ENCODE measurements around the gene PPP2R5C.

Gene PPP2R5C

DNA sequence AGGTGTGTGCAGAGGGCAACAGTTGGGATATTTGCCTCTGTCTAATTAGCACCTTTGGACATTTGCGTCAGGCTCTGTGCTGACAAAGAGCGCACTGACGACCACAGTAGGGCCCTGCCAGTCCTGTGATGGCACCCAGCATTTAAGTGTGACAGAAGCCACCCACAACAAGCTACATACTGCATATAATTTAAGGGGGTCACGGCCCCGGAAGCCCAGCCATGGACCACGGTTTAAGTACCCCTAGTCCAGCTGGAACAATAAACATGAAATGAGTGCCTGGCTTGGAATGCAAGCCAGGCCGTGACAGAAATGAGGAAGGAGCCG, 186.0 kb downstream of the PPP2R5C start:
- FAIRE-seq (no peak), DNase-seq (ENCODE audit: low spot score) (no peak)

DNA sequence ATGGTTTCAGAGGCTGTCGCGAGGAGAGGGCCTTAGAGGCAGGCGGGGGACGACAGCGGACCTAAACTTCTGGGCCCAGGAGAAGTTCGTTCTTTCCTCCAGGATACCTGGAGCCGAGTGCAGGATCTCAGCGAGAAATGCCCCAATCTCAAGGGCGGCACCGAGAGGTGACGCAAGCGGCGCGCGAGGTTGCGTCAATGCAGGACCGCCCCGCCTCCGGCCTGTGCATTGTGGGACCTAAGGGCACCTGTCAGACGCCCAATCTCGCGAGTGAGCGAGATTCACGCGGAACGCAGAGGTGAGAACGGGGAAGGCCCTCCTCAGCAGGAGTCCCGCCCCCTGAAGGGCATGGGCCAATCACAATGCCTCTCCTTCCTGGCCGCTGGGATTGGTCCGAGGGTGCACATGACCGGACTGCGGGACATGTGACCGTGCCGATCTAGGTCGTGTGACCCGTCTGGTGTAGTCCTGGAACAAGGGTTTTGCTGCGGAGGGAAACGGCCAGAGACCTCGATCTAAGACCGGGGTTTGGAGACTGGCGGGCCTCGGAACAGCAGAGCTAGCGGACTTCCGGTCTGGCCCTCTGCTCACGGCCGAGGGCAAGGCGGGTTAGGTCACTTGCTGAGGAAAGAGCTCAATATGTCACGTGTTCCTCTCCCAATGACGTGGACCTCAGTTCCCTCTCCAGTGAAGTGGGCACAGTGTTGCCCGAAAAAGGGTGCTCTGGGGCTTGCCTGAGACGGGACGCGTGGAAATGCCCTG, 186.6 kb downstream of the PPP2R5C start:
- FAIRE-seq, result peak; percentile 78
- DNase-seq (ENCODE audit: low spot score), result peak; percentile 95

DNA sequence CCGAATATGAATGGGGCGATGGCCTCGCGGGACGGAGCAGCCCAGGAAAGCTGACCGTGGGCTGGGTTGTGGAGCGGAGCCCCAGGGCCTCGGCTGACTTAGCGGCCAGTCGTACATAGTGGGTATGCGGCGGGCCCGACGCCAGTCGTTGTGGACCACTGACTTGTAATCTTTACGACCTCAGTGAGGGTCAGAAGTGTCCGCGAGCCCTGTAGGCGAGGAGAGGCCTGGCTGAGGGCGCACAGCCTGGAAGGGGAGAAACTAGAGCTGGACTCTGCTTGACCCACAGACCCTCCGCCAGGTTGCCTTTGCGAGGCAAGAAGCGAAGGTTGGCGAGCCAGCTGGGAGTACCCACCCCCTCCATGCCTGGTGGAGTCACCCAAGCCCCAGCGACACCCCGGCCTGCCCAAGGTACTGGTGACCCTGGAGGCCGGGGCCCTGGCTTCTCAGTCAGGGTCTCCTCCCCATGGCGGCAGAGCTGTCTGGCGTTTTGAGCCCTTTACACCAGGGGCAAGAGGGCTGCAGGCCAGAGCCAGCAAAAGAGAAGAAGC, 187.2 kb downstream of the PPP2R5C start:
- DNase-seq (ENCODE audit: low spot score) (no peak), FAIRE-seq (no peak)

- FAIRE-seq, result no peak
Observed at GRCh38 chr14:101950100-101950499, 188.6 kb downstream of the PPP2R5C start.

GRCh38 chr14:101950516-101951215, 189.2 kb downstream of the PPP2R5C start:
- FAIRE-seq (no peak), DNase-seq (ENCODE audit: low spot score) (no peak)

More at GRCh38 chr14:101950100-101950499, 188.6 kb downstream of the PPP2R5C start:
- DNase-seq (ENCODE audit: low spot score), result no peak

DNA sequence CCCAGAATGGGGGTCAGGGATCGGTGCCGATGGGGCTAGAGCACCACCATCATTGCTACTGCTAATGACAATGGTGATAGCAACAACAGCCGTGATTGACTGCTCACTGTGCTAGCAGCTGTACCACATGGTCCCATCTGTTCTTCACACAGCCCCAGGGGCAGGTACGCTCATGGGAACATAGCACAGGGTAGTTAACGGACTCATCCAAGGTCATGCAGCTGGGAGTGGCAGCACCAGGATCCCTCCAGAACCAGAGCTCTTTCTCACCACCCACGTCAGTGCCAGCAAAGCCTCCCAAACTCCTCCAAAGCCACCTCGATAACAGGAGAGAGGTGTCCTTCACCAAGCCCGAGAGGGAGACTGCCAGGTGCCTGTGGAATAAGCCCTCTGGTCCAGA, 191.6 kb downstream of the PPP2R5C start:
- no peak for DNase-seq (ENCODE audit: low spot score)
- no peak for FAIRE-seq

DNA sequence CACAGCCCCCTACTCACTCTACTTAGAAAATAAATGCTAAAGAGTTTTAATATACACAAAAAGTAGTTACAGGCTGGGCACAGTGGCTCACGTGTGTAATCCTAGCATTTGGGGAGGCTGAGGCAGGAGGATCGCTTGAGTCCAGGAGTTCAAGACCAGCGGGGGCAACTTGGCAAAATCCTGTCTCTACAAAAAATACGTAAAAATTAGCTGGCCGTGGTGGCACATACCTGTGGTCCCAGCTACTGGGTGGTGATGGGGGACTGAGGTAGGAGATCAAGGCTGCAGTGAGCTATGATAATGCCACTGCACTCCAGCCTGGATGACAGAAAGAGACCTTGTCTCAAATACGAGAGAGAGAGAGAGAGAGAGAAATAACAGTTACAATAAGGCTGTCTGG, 193.0 kb downstream of the PPP2R5C start:
- DNase-seq (ENCODE audit: low spot score) (no peak), FAIRE-seq (no peak)

- FAIRE-seq (no peak), DNase-seq (ENCODE audit: low spot score) (no peak)
Observed at GRCh38 chr14:101955695-101956161, 194.2 kb downstream of the PPP2R5C start.

DNA sequence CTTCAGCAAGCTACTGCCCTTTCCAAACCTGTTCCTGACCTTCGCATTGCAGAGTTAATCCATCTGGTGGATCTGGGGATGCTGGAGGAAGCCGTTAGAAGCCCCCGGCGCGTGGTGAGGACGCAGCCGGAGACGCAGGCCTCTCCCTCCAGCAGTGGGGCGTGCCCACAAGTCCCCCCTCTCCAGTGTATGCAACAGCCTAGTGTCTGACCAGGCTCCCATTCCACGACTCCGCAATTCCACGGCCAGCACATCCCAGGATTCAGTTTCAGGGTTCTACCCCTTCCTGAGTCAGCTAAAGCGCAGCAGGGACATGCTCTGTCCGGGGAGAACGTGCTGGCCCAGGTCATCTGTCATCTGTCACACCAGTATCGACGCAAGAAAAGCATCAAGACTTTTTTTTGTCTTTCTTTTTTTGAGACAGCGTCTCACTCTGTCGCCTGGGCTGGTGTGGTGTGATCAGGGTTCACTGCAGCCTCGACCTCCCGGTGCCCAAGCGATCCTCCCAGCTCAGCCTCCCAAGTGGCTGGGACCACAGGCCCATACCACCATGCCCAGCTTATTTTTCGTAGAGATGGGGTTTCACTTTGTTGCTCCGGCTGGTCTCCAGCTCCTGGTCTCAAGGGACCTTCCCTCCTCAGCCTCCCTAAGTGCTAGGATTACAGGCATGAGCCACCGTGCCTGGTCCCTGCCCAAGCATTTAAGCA, 194.8 kb downstream of the PPP2R5C start:
- no peak for FAIRE-seq
- DNase-seq (ENCODE audit: low spot score), result no peak

GRCh38 chr14:101957406-101958234, 196.1 kb downstream of the PPP2R5C start:
- DNase-seq (ENCODE audit: low spot score) (no peak), FAIRE-seq (no peak)

GRCh38 chr14:101958418-101959180, 197.1 kb downstream of the PPP2R5C start:
- FAIRE-seq, result no peak

DNA sequence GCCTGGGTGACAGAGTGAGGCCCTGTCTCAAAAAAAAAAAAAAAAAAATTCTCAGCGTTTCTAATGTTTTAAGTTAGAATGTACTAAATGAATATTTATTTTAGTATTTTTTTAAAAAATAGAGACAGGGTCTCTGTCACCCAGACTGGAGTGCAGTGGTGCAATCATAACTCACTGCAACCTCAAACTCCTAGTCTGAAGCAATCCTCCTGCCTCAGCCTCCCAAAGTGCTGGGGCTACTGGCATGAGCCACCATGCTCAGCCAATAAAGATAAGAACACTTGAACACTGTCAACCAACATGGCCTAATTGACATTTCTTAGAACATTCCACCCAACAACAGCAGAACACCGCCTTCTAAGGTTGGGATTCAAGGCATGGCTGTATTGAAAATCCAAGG, 197.8 kb downstream of the PPP2R5C start:
- FAIRE-seq, result no peak

More at GRCh38 chr14:101958418-101959180, 197.1 kb downstream of the PPP2R5C start:
- DNase-seq (ENCODE audit: low spot score), result no peak

GRCh38 chr14:101960225-101960624, 198.7 kb downstream of the PPP2R5C start:
- no peak for DNase-seq (ENCODE audit: low spot score)

More for the DNA sequence above, 197.8 kb downstream of the PPP2R5C start:
- DNase-seq (ENCODE audit: low spot score), result no peak

GRCh38 chr14:101961011-101961721, 199.7 kb downstream of the PPP2R5C start:
- DNase-seq (ENCODE audit: low spot score) (peak; percentile 54), FAIRE-seq (no peak)

More at GRCh38 chr14:101960225-101960624, 198.7 kb downstream of the PPP2R5C start:
- no peak for FAIRE-seq

- DNase-seq (ENCODE audit: low spot score), result no peak
- no peak for FAIRE-seq
Observed at GRCh38 chr14:101961746-101962502, 200.4 kb downstream of the PPP2R5C start.

DNA sequence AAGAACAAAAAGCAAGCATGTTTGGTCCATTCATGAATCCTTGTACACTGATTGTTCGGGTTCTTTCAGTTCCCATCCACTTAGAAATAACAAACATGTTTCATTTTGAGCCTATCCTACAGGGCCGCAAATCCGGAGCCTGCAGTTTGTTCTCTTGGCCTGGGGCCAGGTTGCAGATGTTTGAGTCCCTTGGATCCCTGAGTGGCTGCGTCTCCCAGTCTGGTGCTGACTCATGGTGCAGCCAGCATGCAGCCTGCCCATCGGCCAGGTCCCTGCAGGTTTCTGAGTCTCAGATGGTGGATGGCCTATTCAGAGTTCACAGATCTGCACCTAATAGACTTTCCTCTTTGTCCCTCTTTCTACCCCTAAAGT, 201.0 kb downstream of the PPP2R5C start:
- DNase-seq (ENCODE audit: low spot score) (peak; percentile 72), FAIRE-seq (peak; percentile 48)

- DNase-seq (ENCODE audit: low spot score) (no peak), FAIRE-seq (no peak)
Observed at GRCh38 chr14:101963052-101963451, 201.5 kb downstream of the PPP2R5C start.

DNA sequence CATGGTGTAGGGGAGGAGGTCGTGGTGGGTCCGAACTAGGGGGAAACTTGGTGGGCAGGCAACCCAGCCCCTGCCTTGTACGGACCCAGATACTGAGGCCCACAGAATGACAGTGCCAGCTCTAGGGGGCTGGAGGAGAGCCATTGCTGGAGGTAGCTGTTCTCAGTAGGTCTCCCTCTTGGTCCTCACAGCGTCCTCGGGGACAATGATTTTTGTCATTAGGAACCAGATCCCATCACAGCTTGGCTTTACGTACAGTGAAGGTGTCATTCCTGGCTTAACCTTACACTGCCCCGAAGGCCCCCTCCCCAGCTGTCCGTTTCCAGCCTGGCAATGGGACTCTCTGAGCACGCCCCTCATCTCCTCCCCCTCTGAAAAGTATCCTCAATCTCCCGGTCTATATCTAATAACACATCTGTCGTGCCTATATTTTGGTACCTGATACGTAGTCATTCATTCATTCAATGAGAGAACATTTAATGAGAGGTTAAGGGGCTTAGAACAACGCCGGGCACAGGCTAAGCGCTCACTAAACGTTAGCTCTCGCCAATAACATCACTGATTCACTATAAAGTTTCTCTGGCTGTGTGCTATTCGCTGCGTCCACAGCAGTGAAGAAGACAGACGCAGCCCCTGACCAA, 202.3 kb downstream of the PPP2R5C start:
- FAIRE-seq (no peak), DNase-seq (ENCODE audit: low spot score) (no peak)

Measured in RCC 7860 (cell line).